Stimulated activated effector memory CD8-positive, alpha-beta T cell treated with anti-CD3 and anti-CD28 coated beads, Interleukin-12 subunit alpha, Interleukin-12 subunit beta, amount 100 ng/mL, for 72 hours (primary cell): Measurements from ENCODE around the gene BTG2.

Source experiments
- ATAC-seq: fragments of 150-1000 bp; cut with Tn5 transposase; 2 replicates; pipeline ENCODE4 v1.10.0; 2021
- DNase-seq, 2 donors: peaks; one replicate each; pipeline ENCODE4 v3.0.0; 2021 to 2022; ENCODE audit warnings: low spot score in 2 of 2
- H3K27ac Mint-ChIP-seq: one replicate; pipeline ENCODE4 v1.8.0; 2022; ENCODE audit warnings: mild to moderate bottlenecking, mixed read lengths
- H3K36me3 Mint-ChIP-seq: one replicate; pipeline ENCODE4 v1.8.0; 2022; ENCODE audit warnings: mild to moderate bottlenecking, mixed read lengths
- H3K4me1 Mint-ChIP-seq: one replicate; pipeline ENCODE4 v1.8.0; 2022; ENCODE audit warnings: mixed read lengths
- H3K4me3 Mint-ChIP-seq: one replicate; pipeline ENCODE4 v1.8.0; 2022; ENCODE audit warnings: mild to moderate bottlenecking, mixed read lengths
- H3K9me3 Mint-ChIP-seq: one replicate; pipeline ENCODE4 v1.8.0; 2022; ENCODE audit warnings: mixed read lengths

BTG2 gene

DNA sequence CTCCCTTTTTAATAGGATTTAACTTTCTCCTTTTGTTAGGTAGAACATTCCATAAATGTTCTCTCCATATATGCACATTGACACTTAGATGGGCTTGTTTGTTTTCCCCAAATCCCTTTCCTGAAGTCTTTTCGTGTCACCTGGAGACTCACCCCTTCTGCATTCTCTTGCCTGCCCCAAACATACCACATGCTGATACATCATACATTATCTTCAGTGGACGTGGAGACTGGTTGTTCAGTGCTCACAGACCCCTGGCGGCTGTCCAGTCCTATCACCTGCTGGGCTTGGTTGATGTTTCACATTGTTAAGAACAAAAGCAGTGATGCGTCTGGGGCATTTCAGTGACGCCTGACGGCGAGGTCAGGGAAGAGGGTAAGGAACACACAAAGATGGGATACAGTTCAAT is 23.4 kb downstream of the BTG2 start:
- no peak for DNase-seq
- ATAC-seq: no peak
- Mint-ChIP-seq H3K36me3 (peaks cover 18% of the 10 kb centered on the region), H3K9me3 (no peaks in the 10 kb centered on the region), H3K4me1 (peaks cover 48% of the 10 kb centered on the region), H3K4me3 (peak overlapping the region; percentile 79), H3K27ac (no peak overlapping the region)

DNA sequence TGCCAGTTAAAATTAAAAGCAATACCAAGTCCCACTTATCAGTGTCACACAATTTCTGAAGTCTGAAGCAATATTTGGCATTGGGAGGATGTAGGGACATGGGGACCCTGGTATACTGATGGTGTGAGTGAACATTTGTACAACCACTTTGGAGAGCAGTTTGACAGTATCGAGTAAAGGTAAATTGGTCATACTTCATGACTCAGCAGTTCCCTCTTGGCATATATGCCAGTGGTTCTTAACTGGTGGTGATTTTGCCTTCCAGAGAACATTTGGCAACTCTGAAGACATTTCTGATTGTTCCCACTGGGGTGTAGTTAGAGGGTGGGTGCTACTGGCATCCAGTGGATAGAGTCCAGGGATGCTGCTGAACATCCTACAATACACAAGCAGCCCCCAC is 25.9 kb downstream of the BTG2 start:
- no peak overlapping the region for H3K4me3 Mint-ChIP-seq

DNA sequence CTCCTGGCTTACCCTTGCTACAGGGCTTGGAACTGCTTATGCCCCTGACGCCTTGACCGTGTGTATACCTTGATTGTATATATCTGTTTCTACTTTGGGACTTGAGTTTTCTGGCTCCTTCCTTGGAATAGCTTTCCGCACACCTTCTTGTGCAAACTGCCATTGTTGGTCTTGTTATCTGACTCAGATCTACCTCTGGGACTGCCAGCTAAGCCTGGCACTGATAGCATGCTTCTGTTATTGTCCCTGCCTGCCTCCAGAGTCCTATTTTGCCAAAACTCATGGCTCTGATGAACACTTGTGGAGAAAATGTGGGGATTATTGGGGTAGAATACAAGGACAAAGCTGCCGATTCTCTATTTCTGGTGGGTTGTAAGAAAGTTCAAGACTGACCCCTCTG is 30.2 kb downstream of the BTG2 start:
- Mint-ChIP-seq H3K36me3 (no peaks in the 10 kb centered on the region), H3K4me3 (peak overlapping the region; percentile 16), H3K4me1 (peaks cover 28% of the 10 kb centered on the region), H3K9me3 (no peaks in the 10 kb centered on the region), H3K27ac (peak overlapping the region; percentile 86)
- ATAC-seq (no peak), DNase-seq (no peak)

More for the DNA sequence above, 25.9 kb downstream of the BTG2 start:
- DNase-seq (no peak), ATAC-seq (no peak)
- Mint-ChIP-seq H3K36me3 (peaks cover 11% of the 10 kb centered on the region), H3K4me1 (peaks cover 34% of the 10 kb centered on the region), H3K27ac (no peak overlapping the region), H3K9me3 (no peaks in the 10 kb centered on the region)

DNA sequence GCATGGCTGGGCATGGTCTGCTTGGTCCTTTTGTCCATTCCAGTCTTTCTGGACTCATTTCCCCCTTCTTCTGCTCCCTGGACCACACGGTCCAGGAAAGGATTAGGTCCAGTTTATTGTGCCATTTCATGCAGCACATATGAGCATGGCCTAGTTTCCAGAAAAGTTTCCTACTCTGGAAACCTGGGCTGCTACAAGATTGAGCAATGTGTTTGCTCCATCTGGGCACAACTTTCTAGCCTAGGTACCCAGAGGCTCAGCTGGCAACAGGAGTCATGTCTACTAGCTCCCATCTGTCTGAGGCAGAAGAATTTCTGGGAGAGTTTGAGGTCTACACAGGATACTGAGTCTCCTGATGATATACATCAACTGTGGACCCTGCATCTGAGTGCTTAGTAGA is 30.8 kb downstream of the BTG2 start:
- no peak for ATAC-seq
- Mint-ChIP-seq H3K36me3 (no peaks in the 10 kb centered on the region), H3K9me3 (no peaks in the 10 kb centered on the region), H3K27ac (peak overlapping the region; percentile 86), H3K4me1 (peaks cover 28% of the 10 kb centered on the region), H3K4me3 (peak overlapping the region; percentile 16)
- no peak for DNase-seq

DNA sequence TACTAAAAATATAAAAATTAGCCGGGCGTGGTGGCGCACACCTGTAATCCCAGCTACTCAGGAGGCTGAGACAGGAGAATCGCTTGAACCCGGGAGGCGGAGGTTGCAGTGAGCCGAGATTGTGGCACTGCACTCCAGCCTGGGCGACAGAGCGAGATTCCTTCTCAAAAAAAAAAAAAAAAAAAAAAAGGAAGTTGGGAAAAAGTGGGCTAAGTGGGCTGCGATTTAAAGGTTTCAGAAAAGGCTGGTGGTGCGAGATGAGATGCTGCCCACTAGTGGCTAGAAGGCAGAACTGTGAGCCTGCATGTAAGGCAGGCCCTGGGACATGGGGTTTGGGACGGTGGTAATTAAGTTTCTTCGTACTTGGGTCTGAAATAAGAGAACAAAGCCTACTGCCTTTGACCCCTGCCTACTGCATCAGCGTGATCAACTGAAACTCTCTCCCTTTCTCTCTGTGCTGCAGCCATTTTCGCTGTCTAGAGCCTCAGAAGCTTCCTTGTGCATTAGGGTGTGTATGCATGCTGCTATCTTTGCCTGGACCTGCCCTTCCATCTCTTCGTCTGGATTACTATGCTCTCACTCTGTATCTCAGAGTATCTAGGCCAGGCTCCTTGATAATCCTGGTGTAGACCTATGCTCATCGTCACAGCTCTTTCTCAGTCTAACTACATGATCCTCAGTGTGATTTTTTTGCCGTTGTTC is 33.2 kb downstream of the BTG2 start:
- peak overlapping the region; percentile 12 for H3K27ac Mint-ChIP-seq
- DNase-seq: peak in 1 of 2 donors; percentile 67
- peak; percentile 65 for ATAC-seq
- H3K36me3 Mint-ChIP-seq: no peaks in the 10 kb centered on the region
- H3K9me3 Mint-ChIP-seq: no peaks in the 10 kb centered on the region
- H3K4me1 Mint-ChIP-seq: peaks cover 41% of the 10 kb centered on the region
- no peak overlapping the region for H3K4me3 Mint-ChIP-seq

DNA sequence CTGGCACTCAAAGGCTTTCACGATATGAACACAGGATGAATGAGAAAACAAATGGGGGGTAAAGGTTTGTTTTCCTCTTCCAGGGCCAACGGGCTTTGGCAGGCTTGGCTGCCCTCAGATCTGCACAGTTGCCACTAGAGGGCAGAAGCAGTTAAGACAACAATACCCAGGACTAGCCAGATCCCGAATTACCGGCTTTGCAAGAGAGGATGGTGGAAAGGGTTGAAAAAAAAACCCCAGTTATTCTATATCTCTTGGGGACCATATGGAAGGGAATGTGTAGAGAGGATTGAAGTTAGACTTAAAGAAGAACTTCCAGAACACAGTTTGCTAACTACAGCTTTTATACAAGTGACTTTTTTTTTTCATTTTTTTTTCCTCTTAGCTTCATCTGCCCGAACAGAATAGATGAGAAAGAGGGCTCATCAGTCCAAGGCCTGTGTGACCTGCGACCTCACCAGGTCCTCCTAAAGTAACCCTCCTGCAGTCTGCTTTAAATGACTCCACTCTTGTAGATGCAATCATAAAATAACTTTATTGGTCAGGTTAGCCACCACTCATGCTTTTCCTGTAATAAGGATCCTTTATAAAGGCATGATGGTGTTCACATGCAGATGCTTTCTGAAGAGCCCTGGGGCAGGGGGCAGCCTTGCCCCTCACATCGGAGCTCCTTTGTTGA is 34.9 kb downstream of the BTG2 start:
- H3K36me3 Mint-ChIP-seq: no peaks in the 10 kb centered on the region
- DNase-seq (peak; percentile 30 to 68), ATAC-seq (peak; percentile 79)
- H3K27ac Mint-ChIP-seq: no peak overlapping the region
- H3K4me1 Mint-ChIP-seq: peaks cover 40% of the 10 kb centered on the region
- no peaks in the 10 kb centered on the region for H3K9me3 Mint-ChIP-seq
- H3K4me3 Mint-ChIP-seq: no peak overlapping the region

DNA sequence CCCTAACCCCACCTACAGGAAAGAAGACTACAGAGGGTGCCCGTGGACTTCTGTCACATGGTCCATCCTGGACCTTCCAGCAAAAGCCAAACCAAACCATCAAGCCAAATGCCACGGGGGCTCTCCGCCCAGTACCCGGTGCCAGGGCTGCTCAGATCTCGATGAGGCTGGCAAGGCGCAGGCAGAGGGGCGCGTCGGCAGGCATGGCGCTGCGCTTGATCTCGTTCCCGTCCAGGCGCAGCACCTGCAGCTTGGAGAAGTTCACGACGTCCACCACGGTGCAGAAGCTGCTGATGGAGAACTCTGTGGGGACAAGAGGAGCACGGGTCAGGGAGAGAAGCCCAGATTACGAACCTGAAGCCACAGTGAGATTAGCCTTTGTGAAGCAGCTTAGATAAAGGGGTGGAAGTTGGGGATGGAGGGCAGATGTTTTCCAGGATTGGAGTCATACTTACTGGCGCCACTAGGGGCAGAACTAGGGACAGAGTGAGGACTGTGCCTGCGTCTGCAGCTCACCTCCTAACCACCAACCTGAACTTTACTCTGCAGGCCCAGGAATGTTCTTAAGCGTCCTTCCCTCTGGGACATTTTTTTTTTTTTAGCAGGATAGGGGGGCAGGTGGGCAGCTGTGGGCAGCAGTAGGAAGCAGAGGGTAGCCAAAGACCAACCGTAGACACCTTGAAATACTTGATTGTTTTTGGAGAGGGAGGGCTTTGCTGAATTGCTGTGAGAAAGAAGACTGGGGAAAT is 37.0 kb downstream of the BTG2 start:
- Mint-ChIP-seq H3K27ac (no peak overlapping the region), H3K36me3 (no peaks in the 10 kb centered on the region), H3K4me1 (peaks cover 29% of the 10 kb centered on the region), H3K9me3 (no peaks in the 10 kb centered on the region), H3K4me3 (peak overlapping the region; percentile 1)
- peak in 1 of 2 donors; percentile 69 for DNase-seq
- ATAC-seq: peak; percentile 66

DNA sequence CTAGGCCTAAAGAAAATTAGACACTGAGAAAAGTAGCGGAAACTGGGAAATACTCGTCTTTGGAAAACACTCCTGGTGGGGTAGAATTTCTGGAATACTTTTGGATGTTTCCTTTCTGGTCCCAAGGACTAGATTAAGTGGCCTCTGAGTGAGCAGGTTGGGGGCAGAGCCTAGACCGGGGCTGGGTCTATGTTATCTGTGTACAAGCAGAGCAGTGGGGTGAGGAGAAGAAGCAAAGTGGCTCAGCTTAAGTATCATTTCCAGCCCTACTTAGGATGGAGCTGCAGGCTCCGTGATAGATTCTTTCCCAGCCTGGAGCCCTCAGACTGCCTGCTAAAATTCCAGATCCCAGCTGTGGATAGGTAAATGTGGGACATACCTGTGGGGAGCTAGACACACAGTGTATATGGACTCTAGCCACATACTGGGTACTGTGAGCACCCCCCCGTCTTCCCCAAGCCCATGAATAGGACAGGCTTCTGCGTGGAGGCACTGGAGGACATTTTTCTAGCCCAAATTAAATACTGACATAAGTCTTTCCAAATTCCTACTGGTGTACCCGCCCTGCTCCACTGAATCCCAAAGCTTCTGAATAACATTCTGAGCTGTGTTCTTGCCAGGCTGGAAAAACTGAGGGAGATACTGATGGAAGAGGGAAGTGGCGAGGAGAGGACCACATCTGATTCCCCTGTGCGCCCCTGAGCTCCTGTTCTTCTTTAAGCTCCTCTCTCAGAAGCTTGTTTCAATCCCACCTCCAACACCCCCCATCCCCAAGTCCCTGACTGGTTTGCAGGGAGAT is 38.8 kb downstream of the BTG2 start:
- H3K9me3 Mint-ChIP-seq: no peaks in the 10 kb centered on the region
- no peaks in the 10 kb centered on the region for H3K36me3 Mint-ChIP-seq
- H3K4me3 Mint-ChIP-seq: no peak overlapping the region
- H3K27ac Mint-ChIP-seq: no peak overlapping the region
- DNase-seq (no peak), ATAC-seq (no peak)
- H3K4me1 Mint-ChIP-seq: peaks cover 21% of the 10 kb centered on the region

DNA sequence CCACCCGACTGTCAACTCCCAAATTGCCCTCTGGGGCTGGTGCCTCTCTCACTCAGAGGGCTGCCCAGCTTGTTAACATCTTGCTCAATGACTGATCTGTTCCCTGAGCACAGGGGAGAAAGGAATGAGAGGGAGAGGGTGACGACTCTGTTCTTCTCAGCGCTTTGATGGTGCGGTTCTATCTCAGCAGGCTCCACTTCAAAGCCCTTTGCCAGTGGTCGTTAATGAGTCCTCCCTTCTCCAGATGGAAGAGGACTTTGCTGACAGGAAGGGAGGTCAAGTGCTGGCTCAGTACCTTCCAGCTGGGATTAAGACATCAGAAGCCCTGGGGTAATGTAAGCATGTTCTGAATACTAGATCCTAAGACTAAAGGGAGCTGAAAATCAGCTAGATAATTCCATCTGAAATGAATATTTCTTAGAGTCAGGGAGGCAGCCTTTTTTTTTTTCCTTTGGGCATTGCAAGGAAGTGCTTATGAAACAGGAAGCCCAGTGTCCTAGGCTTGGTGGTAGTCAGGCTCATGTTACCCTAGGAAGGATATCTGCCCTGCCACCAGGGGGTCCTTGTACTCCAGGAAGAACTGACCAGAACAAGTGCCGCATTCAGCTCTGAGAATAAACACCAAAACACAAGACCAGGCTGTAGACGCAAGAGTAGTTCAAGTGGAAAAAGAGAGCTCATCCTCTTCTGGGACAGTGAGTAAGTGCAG is 40.9 kb downstream of the BTG2 start:
- DNase-seq (no peak), ATAC-seq (no peak)
- Mint-ChIP-seq H3K4me1 (peaks cover 24% of the 10 kb centered on the region), H3K4me3 (no peak overlapping the region), H3K9me3 (no peaks in the 10 kb centered on the region), H3K27ac (no peak overlapping the region), H3K36me3 (no peaks in the 10 kb centered on the region)

DNA sequence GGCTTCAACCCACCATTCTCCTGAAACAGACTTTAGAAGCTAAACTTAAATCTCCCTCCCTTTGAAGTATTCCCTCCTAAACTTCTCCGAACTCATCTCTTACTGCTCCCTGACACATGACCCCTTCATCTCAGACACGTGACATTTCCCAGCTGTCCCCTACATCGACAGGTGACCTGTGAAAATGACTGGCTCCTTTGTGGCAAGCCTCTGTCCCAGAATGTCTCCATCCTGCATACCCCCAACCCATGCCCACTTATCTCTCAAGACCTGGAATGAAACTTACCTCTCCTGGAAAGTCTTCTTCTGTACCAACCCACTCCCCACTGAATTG is 41.4 kb downstream of the BTG2 start:
- DNase-seq (no peak), ATAC-seq (no peak)
- Mint-ChIP-seq H3K4me1 (peaks cover 26% of the 10 kb centered on the region), H3K27ac (no peak overlapping the region), H3K36me3 (no peaks in the 10 kb centered on the region), H3K4me3 (no peak overlapping the region), H3K9me3 (no peaks in the 10 kb centered on the region)

DNA sequence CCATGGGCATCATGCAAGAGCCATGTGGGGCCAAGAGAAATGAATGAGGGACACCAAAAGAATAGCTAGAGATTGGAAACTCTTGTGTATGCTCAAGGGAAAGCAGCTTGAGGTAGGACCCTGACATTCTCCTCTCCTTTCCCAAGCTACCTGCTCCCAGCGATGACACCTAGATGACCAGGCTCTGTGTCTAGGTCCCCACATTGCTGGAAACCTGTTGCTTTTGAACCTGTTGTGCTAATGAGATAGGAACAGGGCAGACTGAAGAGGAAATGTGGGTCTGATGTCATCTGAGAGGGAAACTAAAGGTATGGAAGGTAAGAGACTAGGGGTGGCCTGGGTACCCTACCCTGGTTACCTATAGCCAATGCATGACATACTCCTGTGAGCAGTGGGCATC is 43.8 kb downstream of the BTG2 start:
- Mint-ChIP-seq H3K4me1 (peaks cover 16% of the 10 kb centered on the region), H3K4me3 (no peak overlapping the region), H3K9me3 (no peaks in the 10 kb centered on the region), H3K27ac (no peak overlapping the region), H3K36me3 (no peaks in the 10 kb centered on the region)
- no peak for ATAC-seq
- no peak for DNase-seq

DNA sequence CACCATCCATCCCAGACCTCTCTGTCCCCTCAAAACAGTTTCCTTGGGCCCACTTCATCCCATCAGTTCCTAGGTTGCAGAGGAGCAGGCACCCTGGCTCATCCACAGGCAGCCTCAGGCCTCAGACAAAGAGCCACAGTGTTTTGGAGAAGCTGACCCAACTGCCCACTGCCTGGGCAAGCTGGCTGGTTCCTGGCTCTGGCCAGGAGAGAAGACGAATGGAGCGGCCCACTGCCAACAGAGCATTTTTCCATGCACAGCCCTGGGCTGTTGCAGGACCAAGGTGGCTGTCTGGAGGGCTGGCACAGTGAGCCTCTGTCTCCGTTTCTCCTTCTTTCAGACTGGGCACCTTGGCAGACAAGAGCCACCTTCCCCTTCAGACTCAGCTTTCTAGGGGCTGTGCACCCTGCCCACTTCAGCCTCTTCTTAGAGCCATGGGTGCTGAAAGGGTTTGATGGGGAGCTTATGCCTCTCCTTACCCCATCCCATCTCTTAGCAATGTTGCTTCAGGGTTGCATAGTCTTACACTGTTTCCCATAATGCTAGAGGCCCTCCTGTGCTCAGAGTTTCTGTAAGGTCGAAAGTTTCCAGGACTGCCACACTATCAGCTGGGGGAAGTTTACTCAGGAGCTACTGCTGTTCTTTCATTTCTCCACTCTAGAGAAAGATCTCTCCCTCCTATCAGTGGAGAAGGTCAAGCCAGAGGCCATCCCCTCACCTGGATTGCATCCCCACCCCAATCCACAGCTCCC is 44.6 kb downstream of the BTG2 start:
- no peak overlapping the region for H3K27ac Mint-ChIP-seq
- DNase-seq (no peak), ATAC-seq (no peak)
- no peaks in the 10 kb centered on the region for H3K9me3 Mint-ChIP-seq
- H3K36me3 Mint-ChIP-seq: no peaks in the 10 kb centered on the region
- H3K4me3 Mint-ChIP-seq: no peak overlapping the region
- H3K4me1 Mint-ChIP-seq: peaks cover 16% of the 10 kb centered on the region

DNA sequence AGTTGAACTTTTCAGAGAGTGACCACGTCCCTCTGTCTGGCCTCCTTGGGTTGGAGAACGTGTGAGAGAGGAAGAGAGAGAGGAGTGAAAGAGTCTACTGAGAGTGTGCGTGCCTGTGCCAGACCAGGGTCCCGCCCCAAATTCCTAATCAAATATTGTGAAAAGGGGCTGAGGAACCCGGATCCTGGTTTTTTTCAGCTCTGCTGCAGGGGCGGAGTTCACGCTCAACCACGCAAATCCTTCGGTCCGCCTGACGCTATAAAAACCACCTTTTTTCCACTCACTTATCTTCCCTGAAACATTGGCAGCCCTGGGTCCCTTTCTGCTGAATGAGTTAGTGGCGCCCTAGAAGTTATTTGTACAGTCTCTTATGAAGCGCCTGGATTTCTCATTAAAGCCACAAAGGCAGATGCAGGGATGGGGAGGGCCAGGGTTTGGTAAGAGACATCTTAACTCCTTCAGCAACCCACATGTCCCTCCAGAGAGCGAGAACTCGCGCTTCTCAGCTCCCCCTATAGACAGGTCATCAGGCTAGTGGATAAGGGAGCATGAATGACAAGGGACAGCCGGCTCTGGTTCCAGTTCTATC is 45.8 kb downstream of the BTG2 start, which contains the start of gene FMOD:
TSS of gene FMOD (minus strand) at position 86 of the 589 bp plus-strand sequence. CDS start 2,852 bp downstream, outside the sequence.
- H3K27ac Mint-ChIP-seq: no peak within 1 kb of the TSS

DNA sequence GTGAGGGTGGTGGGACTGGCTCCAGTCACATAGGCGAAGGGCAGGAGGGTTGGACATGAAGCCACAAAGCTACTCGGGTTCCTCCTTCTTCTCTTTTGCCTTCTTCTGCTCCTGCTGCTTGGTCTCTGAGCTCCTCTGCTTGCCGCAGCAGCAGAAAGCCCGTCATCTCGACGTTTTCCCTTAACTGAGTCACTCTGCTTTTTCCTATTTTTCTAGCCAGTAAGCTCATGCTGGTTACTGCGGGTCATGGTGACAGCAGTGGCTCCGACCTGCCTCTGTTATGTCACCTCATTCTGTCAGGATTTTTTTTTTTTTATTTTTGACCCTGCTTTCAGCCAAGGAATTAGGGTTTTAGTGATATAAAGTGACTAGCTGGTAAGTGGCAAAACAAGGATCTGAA is 48.2 kb downstream of the BTG2 start:
- H3K9me3 Mint-ChIP-seq: no peaks in the 10 kb centered on the region
- H3K4me1 Mint-ChIP-seq: peaks cover 16% of the 10 kb centered on the region
- H3K36me3 Mint-ChIP-seq: no peaks in the 10 kb centered on the region
- ATAC-seq (no peak), DNase-seq (no peak)
- H3K4me3 Mint-ChIP-seq: no peak overlapping the region
- H3K27ac Mint-ChIP-seq: no peak overlapping the region

More for the DNA sequence above, 45.8 kb downstream of the BTG2 start, which contains the start of gene FMOD:
- Mint-ChIP-seq H3K9me3 (no peaks in the 10 kb centered on the region), H3K4me1 (peaks cover 16% of the 10 kb centered on the region), H3K4me3 (peak within 1 kb of the TSS; percentile 26), H3K36me3 (no peaks in the 10 kb centered on the region)
- no peak for DNase-seq
- peak; percentile 43 for ATAC-seq
